Cardiac septum (tissue), 1 donor: ENCODE measurements around the gene TBC1D19. TPM values are rescaled to one million over a fixed set of nuclear protein-coding genes. Genes with fewer than 3 reads are reported as not detected.

Experiments used
- DNase-seq: peaks from one replicate; pipeline ENCODE4 v3.0.0-alpha.2; 2020; ENCODE audit warnings: low spot score
- intact Hi-C: fragments of 100-400 bp; cut with DNase I; formaldehyde crosslinking; loops from one replicate; pipeline ENCODE4 v1.14.0; 2022
- total RNA-seq: library from RNA; stranded (reverse); fragmentation: NEBNext Ultra II Directional; extraction: Animal tissue kit (Norgen Biotek cat#: 25700); gene quantifications from one replicate; pipeline ENCODE4 v1.2.1, GENCODE V29; 2021
- donor health status: DM: no; HTN: no; CAD: no.

Gene TBC1D19
- total RNA-seq, 1 donor from 2014 or later, result 8.9 TPM

- intact Hi-C loops, result loop anchor here (5.0 kb wide), 1 partner anchor 264 kb away; no protein-coding TSS in a partner anchor
- no peak for DNase-seq
Observed at GRCh38 chr4:26721685-26722084, 137.8 kb downstream of the TBC1D19 start.

DNA sequence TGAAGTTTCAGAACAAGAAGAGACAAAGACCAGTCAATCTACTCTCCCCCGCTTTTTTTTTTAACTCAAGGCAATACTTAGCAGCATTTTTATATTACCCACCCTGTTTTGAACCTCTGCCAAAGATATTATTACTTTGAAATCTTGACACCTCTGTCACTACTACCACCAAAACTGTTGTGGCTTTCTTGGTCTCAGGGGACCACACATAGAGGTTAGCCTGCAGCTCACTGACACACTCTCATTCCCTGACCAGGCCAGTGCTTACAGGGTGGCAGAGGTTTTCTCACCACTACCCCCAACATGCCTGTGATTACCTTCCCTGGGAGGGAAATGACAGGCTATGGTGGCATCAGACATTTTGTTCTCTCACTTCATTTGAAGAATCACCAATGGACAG is 139.3 kb downstream of the TBC1D19 start:
- intact Hi-C loops, result loop anchor here (5.0 kb wide), 1 partner anchor 266 kb away; no protein-coding TSS in a partner anchor
- no peak for DNase-seq

GRCh38 chr4:26724534-26724933 is 140.7 kb downstream of the TBC1D19 start:
- intact Hi-C loops, result loop anchor here (5.0 kb wide), 1 partner anchor 267 kb away; no protein-coding TSS in a partner anchor
- DNase-seq, result no peak

DNA sequence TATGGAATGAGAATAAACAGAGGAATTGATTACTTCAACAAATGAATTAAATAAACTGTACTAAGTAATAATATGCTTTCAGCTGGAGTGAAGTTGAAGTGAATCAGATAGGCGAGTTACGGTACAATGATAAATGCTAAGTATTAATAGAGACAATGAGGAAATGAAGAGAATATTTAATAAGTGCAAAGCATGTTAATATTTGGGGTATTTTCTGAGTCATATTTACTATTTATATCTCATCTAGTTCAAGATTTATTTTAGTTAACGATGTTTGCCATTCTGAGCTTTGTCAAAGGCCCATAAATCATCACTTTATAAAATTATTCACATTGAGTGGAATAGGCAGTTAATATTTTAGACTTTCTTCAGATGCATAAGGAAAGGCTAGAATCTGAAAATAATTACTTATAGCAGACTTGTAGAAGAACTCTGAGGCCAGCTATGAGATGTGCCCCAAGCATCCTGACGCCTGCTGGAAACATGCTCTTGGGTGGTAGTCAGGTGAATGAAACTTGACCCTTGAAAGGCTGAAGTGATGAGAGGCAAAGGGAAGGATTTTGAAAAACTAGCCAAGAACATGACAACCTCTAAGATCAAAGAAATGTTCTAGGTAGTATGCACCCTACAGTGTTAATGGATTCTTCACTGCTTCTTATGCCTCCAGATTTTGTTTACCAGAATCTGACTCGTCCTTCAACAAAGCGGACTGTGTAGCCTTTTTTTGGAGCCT is 142.9 kb downstream of the TBC1D19 start:
- intact Hi-C loops, result no loop called here
- no peak for DNase-seq

- intact Hi-C loops, result no loop called here
- DNase-seq, result no peak
Observed at GRCh38 chr4:26727844-26728243, 144.0 kb downstream of the TBC1D19 start.

DNA sequence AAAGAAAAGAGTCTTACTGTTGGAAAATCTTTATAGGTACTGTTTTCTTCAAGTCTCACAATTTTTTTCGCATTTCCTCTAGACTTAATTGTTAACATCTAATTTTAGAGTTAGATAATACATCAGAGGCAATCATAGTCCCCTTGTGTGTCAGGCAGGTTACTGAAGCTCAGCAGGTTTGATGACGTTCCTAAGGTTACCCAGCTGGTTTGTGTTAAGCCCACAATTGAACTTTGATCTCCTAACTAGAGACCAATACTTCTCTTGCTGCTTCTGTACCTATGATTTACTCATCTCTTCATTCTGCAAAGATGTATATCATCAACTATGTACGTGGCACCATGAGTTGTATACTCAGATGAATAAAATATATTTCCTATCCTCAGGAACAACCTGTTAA is 145.1 kb downstream of the TBC1D19 start:
- intact Hi-C loops, result no loop called here
- no peak for DNase-seq

DNA sequence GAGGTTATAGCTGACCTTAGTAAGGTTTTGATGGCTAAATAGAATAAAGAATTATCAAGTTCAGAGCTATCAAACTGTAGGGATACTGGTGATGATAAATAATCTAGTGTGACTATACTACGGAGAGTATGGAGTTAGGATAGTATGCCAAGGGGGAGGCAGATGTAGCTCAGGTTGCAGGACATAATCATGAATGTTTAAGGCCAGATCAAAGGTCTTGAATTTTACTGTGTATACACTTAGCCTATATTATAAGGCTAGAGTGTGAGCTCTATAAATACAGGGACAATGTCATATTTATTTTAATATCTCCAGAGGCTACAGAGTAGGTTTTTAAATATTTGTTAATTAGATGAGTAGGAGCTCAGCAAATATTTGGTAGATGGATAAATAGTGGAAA is 145.7 kb downstream of the TBC1D19 start:
- no peak for DNase-seq
- intact Hi-C loops, result no loop called here

GRCh38 chr4:26731351-26732035 is 147.6 kb downstream of the TBC1D19 start:
- intact Hi-C loops, result loop anchor here (5.0 kb wide), 1 partner anchor 276 kb away; no protein-coding TSS in a partner anchor
- no peak for DNase-seq

GRCh38 chr4:26732356-26732755 is 148.5 kb downstream of the TBC1D19 start:
- DNase-seq, result no peak
- intact Hi-C loops, result loop anchor here (5.0 kb wide), 1 partner anchor 275 kb away; no protein-coding TSS in a partner anchor

- DNase-seq, result no peak
- intact Hi-C loops, result no loop called here
Observed at GRCh38 chr4:26736621-26737020, 152.7 kb downstream of the TBC1D19 start.

DNA sequence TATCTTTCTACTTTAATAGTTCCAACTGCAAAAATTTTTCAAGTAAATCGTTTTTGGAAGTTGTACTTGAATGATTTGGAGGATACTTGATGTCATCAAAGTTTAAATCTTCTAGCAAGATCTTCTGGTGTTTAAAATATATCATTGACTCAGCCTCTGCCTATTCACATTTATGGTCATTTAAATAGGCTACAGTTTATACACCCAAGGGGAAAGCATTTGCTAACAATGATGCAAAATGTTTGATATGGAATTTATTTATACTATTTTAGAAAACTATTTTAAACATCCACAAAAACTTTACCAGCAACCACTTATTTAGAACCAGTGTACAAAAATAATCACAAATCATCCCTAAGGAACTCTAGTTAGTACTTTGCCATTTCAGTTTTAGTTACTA is 153.5 kb downstream of the TBC1D19 start:
- no peak for DNase-seq
- intact Hi-C loops, result no loop called here

GRCh38 chr4:26741491-26741871 is 157.6 kb downstream of the TBC1D19 start:
- no peak for DNase-seq

GRCh38 chr4:26746802-26747213 is 162.9 kb downstream of the TBC1D19 start:
- intact Hi-C loops, result no loop called here
- no peak for DNase-seq

More at GRCh38 chr4:26741491-26741871, 157.6 kb downstream of the TBC1D19 start:
- intact Hi-C loops, result no loop called here

- intact Hi-C loops, result no loop called here
- no peak for DNase-seq
Observed at GRCh38 chr4:26748811-26749210, 164.9 kb downstream of the TBC1D19 start.

DNA sequence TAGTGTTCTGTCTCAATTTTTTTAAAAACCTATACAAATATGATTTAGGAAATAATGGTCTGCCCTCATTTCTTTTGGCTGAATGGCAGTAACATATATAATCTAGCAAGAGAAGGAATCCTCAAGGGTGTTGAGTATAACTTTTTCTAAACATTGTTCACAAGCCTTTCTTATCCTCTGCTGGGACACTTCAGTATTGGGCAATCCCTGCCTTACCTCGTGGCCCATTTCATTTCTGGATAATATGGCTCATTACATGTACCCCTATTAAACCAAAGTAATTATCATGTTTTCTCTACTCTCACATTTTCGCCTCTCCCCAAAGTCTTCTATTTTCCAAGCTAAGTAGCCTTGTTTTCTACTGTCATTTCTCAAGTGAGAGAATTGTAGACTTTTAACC is 166.0 kb downstream of the TBC1D19 start:
- DNase-seq, result no peak
- intact Hi-C loops, result no loop called here

- intact Hi-C loops, result no loop called here
- DNase-seq, result no peak
Observed at GRCh38 chr4:26751004-26751403, 167.1 kb downstream of the TBC1D19 start.

- intact Hi-C loops, result no loop called here
- DNase-seq, result no peak
Observed at GRCh38 chr4:26751838-26752237, 168.0 kb downstream of the TBC1D19 start.

- DNase-seq, result no peak
- intact Hi-C loops, result no loop called here
Observed at GRCh38 chr4:26753187-26753586, 169.3 kb downstream of the TBC1D19 start.

- intact Hi-C loops, result no loop called here
- peak; percentile 81 for DNase-seq
Observed at GRCh38 chr4:26753617-26754016, 169.7 kb downstream of the TBC1D19 start.

DNA sequence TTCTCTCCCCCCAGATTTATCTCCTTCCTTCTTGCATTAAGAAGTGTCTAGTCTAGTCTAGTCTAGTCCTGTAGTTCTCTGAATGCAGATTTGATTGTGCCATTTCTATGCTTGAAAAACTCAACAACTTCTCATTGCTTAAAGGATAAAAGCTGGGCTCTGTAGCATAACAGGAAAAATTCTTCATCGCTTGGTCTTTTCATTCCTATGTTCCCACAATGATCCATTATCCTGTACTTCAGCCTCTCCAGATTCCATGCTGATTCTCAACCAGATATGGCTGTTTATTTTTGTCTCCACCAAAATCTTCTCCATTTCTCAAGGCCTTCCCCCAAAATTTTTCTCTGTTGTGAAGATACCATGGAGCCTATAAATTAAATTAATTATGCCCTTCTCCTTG is 173.9 kb downstream of the TBC1D19 start:
- intact Hi-C loops, result no loop called here
- no peak for DNase-seq

GRCh38 chr4:26758899-26759298 is 175.0 kb downstream of the TBC1D19 start:
- intact Hi-C loops, result no loop called here
- DNase-seq, result no peak
